ENCODE measurements around the gene FKBP1A.

DNA sequence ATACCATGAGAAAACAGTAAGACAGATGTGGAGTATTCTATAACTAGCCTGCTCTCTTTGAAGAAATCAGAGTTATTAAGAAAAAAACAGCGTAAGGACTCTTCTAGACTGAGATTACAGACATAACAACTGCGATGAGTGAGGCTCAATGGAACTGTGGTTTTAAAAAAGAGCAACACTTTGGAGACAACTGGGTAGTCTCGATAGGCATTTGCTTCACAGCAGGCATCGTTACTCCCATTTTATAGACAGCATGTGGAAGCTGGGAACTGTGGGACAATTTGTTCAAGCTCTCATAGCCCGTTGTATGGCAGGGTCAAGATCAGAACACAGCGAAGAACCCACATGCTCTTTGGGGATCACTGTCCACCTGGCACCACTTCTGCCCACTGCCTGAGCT, 4.6 kb downstream of the FKBP1A start:
- TF ChIP-seq TCF12 (IDR thresholded peaks at IDR 0.05) (no peak), SMC3 (IDR thresholded peaks at IDR 0.05; ENCODE audit: low read depth, low read length) (no peak), JUND (IDR thresholded peaks at IDR 0.05) (no peak), EZH2phosphoT487 (IDR thresholded peaks at IDR 0.05; ENCODE audit: borderline replicate concordance, low read depth) (no peak), FOXM1 (IDR thresholded peaks at IDR 0.05; ENCODE audit: low read depth) (no peak), TAF1 (IDR thresholded peaks at IDR 0.05; ENCODE audit: borderline replicate concordance, low read depth, low read length) (no peak), POLR2AphosphoS5 (IDR thresholded peaks at IDR 0.05; ENCODE audit: low read depth, low read length) (no peak), MXI1 (IDR thresholded peaks at IDR 0.05; ENCODE audit: low read depth, low read length) (no peak), EP300 (IDR thresholded peaks at IDR 0.05; ENCODE audit: borderline replicate concordance in 1 of 2, low read depth in 1 of 2, low read length in 1 of 2) (no peak)
- TF ChIP-seq, protein P1, sequence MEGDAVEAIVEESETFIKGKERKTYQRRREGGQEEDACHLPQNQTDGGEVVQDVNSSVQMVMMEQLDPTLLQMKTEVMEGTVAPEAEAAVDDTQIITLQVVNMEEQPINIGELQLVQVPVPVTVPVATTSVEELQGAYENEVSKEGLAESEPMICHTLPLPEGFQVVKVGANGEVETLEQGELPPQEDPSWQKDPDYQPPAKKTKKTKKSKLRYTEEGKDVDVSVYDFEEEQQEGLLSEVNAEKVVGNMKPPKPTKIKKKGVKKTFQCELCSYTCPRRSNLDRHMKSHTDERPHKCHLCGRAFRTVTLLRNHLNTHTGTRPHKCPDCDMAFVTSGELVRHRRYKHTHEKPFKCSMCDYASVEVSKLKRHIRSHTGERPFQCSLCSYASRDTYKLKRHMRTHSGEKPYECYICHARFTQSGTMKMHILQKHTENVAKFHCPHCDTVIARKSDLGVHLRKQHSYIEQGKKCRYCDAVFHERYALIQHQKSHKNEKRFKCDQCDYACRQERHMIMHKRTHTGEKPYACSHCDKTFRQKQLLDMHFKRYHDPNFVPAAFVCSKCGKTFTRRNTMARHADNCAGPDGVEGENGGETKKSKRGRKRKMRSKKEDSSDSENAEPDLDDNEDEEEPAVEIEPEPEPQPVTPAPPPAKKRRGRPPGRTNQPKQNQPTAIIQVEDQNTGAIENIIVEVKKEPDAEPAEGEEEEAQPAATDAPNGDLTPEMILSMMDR (IDR thresholded peaks at IDR 0.05): no peak
- TF ChIP-seq, protein P2, sequence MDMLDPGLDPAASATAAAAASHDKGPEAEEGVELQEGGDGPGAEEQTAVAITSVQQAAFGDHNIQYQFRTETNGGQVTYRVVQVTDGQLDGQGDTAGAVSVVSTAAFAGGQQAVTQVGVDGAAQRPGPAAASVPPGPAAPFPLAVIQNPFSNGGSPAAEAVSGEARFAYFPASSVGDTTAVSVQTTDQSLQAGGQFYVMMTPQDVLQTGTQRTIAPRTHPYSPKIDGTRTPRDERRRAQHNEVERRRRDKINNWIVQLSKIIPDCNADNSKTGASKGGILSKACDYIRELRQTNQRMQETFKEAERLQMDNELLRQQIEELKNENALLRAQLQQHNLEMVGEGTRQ (IDR thresholded peaks at IDR 0.05; ENCODE audit: borderline replicate concordance, low read depth, low read length): no peak
- TF ChIP-seq, protein P3, sequence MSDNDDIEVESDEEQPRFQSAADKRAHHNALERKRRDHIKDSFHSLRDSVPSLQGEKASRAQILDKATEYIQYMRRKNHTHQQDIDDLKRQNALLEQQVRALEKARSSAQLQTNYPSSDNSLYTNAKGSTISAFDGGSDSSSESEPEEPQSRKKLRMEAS (IDR thresholded peaks at IDR 0.05; ENCODE audit: low read depth): no peak

Measured in SK-N-SH (cell line).